OCI-LY1 (cell line): ENCODE measurements around the gene RPL9.

Source experiments
- H2AFZ ChIP-seq: fragments of 200-600 bp; sonication (generic), shearing (Covaris generic); 2 replicates; pipeline ENCODE4 v1.6.0; 2014; ENCODE audit warnings: antibody characterized with exemption, mild to moderate bottlenecking, low read length
- H3F3A ChIP-seq: fragments of 200-600 bp; sonication (generic), shearing (Covaris generic); 2 replicates; pipeline ENCODE4 v1.6.0; 2014; ENCODE audit warnings: mild to moderate bottlenecking, antibody characterized with exemption, low read length, moderate library complexity; ENCODE audit not compliant: insufficient read depth
- H3K27ac ChIP-seq: fragments of 200-600 bp; sonication (generic); 2 replicates; pipeline ENCODE4 v1.5.1; 2014; ENCODE audit warnings: low read length, mixed run types, mild to moderate bottlenecking, low read depth; ENCODE audit not compliant: poor library complexity, severe bottlenecking
- H3K27me3 ChIP-seq: fragments of 200-600 bp; sonication (generic); 2 replicates; pipeline ENCODE4 v1.6.0; 2014; ENCODE audit warnings: antibody characterized with exemption, mild to moderate bottlenecking, low read length, moderate library complexity; ENCODE audit not compliant: insufficient read depth
- H3K36me3 ChIP-seq: fragments of 200-600 bp; sonication (generic); 2 replicates; pipeline ENCODE4 v1.6.1; 2014; ENCODE audit warnings: mild to moderate bottlenecking, antibody characterized with exemption, low read length, moderate library complexity, mixed read lengths; ENCODE audit not compliant: insufficient read depth
- H3K4me1 ChIP-seq: fragments of 200-600 bp; sonication (generic); 2 replicates; pipeline ENCODE4 v1.5.1; 2014; ENCODE audit warnings: mild to moderate bottlenecking, low read length, moderate library complexity; ENCODE audit not compliant: insufficient read depth, severe bottlenecking
- H3K4me2 ChIP-seq: fragments of 200-600 bp; sonication (generic), shearing (Covaris generic); 2 replicates; pipeline ENCODE4 v1.6.1; 2014; ENCODE audit warnings: low read length
- H3K4me3 ChIP-seq: fragments of 200-600 bp; sonication (generic); 2 replicates; pipeline ENCODE4 v1.5.1; 2014; ENCODE audit warnings: low read length, low read depth, mild to moderate bottlenecking, mixed read lengths; ENCODE audit not compliant: poor library complexity, severe bottlenecking
- H3K79me2 ChIP-seq: fragments of 200-600 bp; shearing (Covaris generic); 2 replicates; pipeline ENCODE4 v1.6.1; 2016; ENCODE audit warnings: mixed run types, low read length, mixed read lengths; ENCODE audit not compliant: insufficient read depth
- H3K9ac ChIP-seq: fragments of 200-600 bp; sonication (generic), shearing (Covaris generic); 2 replicates; pipeline ENCODE4 v1.6.1; 2014; ENCODE audit warnings: mild to moderate bottlenecking, low read length, mixed read lengths
- H3K9me2 ChIP-seq: fragments of 200-600 bp; sonication (generic), shearing (Covaris generic); 2 replicates; pipeline ENCODE4 v1.6.1; 2014; ENCODE audit warnings: low read depth, mild to moderate bottlenecking, low read length, mixed read lengths
- H3K9me3 ChIP-seq: fragments of 200-600 bp; shearing (Covaris generic); 2 replicates; pipeline ENCODE4 v1.6.1; 2014; ENCODE audit warnings: low read length, mixed read lengths
- H4K20me1 ChIP-seq: fragments of 200-600 bp; sonication (generic), shearing (Covaris generic); 2 replicates; pipeline ENCODE4 v1.6.0; 2016; ENCODE audit warnings: mild to moderate bottlenecking, low read length; ENCODE audit not compliant: insufficient read depth
- EZH2 ChIP-seq: fragments of 200-600 bp; sonication (generic), shearing (Covaris generic); IDR thresholded peaks from 2 replicates; pipeline ENCODE4 v1.8.0; 2017; ENCODE audit warnings: borderline replicate concordance, mixed run types, mild to moderate bottlenecking, antibody characterized with exemption, low read length, moderate library complexity, mixed read lengths
- TF ChIP-seq, protein P1 (sequence below): fragments of 200-600 bp; sonication (generic), shearing (Covaris generic); IDR thresholded peaks from 2 replicates; pipeline ENCODE4 v1.5.1; 2017; ENCODE audit warnings: mild to moderate bottlenecking, antibody characterized with exemption, low read length, moderate library complexity, mixed read lengths

The RPL9 gene

DNA sequence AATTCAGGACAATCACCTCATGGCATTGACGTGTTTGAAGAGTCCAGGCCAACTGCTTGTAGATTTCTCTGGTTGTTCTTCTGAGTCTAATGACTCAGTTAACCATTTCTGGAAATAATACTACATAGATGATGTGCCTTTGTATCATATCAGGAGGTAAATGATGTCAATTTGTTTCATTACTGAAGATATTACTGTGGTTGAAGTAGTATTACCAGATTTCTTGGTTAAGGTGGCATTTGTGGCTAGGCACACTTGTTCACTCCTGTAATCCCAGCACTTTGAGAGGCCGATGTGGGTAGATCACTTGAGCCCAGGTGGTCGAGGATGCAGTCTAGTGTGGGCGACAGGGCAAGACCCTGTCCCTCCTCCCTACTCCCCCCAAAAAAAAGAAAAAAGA lies 15.7 kb downstream of the RPL9 start:
- H3K4me2 ChIP-seq: no peak overlapping the region

DNA sequence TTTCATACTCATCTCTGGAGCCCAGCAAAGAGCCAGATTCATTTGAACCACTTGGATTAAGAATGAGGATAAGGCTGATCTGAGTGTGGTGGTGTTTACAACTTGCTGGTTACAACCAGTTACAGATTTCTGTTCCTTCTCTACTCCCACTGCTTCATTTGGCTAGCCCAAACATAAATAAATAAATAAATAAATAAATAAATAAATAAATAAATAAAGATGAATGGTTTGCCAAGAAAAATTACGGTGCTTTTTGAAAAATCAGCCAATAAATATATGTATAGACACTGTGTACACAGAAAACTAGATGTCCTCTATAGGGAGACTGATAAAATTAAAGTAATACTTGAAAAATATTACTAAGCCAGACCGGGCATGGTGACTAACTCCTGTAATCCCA lies 17.1 kb downstream of the RPL9 start:
- Histone ChIP-seq H2AFZ (no peak overlapping the region), H3K4me3 (no peak overlapping the region), H3K27ac (no peak overlapping the region), H4K20me1 (no peaks in the 10 kb centered on the region), H3K79me2 (no peaks in the 10 kb centered on the region), H3K27me3 (peaks cover 4% of the 10 kb centered on the region; the same call in 1 of the 2 replicates), H3F3A (no peaks in the 10 kb centered on the region), H3K36me3 (no peaks in the 10 kb centered on the region), H3K9me2 (no peaks in the 10 kb centered on the region), H3K9ac (no peak overlapping the region), H3K9me3 (no peaks in the 10 kb centered on the region), H3K4me2 (no peak overlapping the region), H3K4me1 (no peaks in the 10 kb centered on the region)
- no peak for TF ChIP-seq EZH2
- TF ChIP-seq, protein P1, sequence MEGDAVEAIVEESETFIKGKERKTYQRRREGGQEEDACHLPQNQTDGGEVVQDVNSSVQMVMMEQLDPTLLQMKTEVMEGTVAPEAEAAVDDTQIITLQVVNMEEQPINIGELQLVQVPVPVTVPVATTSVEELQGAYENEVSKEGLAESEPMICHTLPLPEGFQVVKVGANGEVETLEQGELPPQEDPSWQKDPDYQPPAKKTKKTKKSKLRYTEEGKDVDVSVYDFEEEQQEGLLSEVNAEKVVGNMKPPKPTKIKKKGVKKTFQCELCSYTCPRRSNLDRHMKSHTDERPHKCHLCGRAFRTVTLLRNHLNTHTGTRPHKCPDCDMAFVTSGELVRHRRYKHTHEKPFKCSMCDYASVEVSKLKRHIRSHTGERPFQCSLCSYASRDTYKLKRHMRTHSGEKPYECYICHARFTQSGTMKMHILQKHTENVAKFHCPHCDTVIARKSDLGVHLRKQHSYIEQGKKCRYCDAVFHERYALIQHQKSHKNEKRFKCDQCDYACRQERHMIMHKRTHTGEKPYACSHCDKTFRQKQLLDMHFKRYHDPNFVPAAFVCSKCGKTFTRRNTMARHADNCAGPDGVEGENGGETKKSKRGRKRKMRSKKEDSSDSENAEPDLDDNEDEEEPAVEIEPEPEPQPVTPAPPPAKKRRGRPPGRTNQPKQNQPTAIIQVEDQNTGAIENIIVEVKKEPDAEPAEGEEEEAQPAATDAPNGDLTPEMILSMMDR: no peak

More for the DNA sequence above, 15.7 kb downstream of the RPL9 start:
- H3K9me2 ChIP-seq: no peaks in the 10 kb centered on the region
- TF ChIP-seq, protein P1: no peak
- TF ChIP-seq EZH2: no peak
- H3K79me2 ChIP-seq: no peaks in the 10 kb centered on the region
- H3K27me3 ChIP-seq: peaks cover under 1% of the 10 kb centered on the region; the same call in 1 of the 2 replicates
- H3K27ac ChIP-seq: no peak overlapping the region
- no peaks in the 10 kb centered on the region for H3K9me3 ChIP-seq
- no peak overlapping the region for H2AFZ ChIP-seq
- H3K4me3 ChIP-seq: no peak overlapping the region
- H3F3A ChIP-seq: no peaks in the 10 kb centered on the region
- H3K9ac ChIP-seq: no peak overlapping the region
- H3K36me3 ChIP-seq: no peaks in the 10 kb centered on the region
- peaks cover 10% of the 10 kb centered on the region for H3K4me1 ChIP-seq
- no peaks in the 10 kb centered on the region for H4K20me1 ChIP-seq

GRCh38 chr4:39435659-39436563 lies 22.8 kb downstream of the RPL9 start:
- peak overlapping the region; percentile 18 for H3K4me3 ChIP-seq
- H3K9ac ChIP-seq: no peak overlapping the region
- peaks cover 4% of the 10 kb centered on the region; the same call in 1 of the 2 replicates for H3K27me3 ChIP-seq
- no peaks in the 10 kb centered on the region for H3F3A ChIP-seq
- no peaks in the 10 kb centered on the region for H3K79me2 ChIP-seq
- no peaks in the 10 kb centered on the region for H3K9me3 ChIP-seq
- no peaks in the 10 kb centered on the region for H3K4me1 ChIP-seq
- H4K20me1 ChIP-seq: no peaks in the 10 kb centered on the region
- no peak overlapping the region for H3K27ac ChIP-seq
- TF ChIP-seq, protein P1: peak; percentile 64
- no peak for TF ChIP-seq EZH2
- H2AFZ ChIP-seq: no peak overlapping the region
- H3K36me3 ChIP-seq: no peaks in the 10 kb centered on the region
- H3K4me2 ChIP-seq: peak overlapping the region; percentile 57
- H3K9me2 ChIP-seq: no peaks in the 10 kb centered on the region
